T-helper 1 cell treated with Interleukin-12 subunit alpha and Interleukin-12 subunit beta and Interleukin-4 antibody, amounts not matched to agents 30 ng/mL and 1 ng/mL, for 36 hours (primary cell): ENCODE results near the gene SALL1. TPM values are rescaled to one million over a fixed set of nuclear protein-coding genes. Genes with fewer than 3 reads are reported as not detected.

Experiments
- intact Hi-C: fragments of 100-400 bp; cut with micrococcal nuclease; formaldehyde crosslinking; loops from one replicate; pipeline ENCODE4 v1.15.1; 2024
- total RNA-seq: library from RNA; stranded (reverse); gene quantifications from 2 replicates; pipeline ENCODE4 v1.2.3, GENCODE V29; 2022

The SALL1 gene
- total RNA-seq, 1 donor from 2014 or later: not detected

GRCh38 chr16:51157698-51158097 is 6.6 kb upstream of the SALL1 start:
- intact Hi-C loops: loop anchor here (10.0 kb wide), 1 partner anchor 1873 kb away; the partner anchor contains the start of gene CBLN1

GRCh38 chr16:51156807-51157200 is 5.7 kb upstream of the SALL1 start:
- intact Hi-C loops: loop anchor here (10.0 kb wide), 1 partner anchor 1872 kb away; the partner anchor contains the start of gene CBLN1

- intact Hi-C loops: loop anchor here (10.0 kb wide), 1 partner anchor 1871 kb away; the partner anchor contains the start of gene CBLN1
Observed at GRCh38 chr16:51155820-51156806, 5.0 kb upstream of the SALL1 start.

GRCh38 chr16:51155199-51155607 is 4.1 kb upstream of the SALL1 start:
- intact Hi-C loops: loop anchor here (10.0 kb wide), 1 partner anchor 1870 kb away; the partner anchor contains the start of gene CBLN1

GRCh38 chr16:51154271-51155171 is 3.5 kb upstream of the SALL1 start:
- intact Hi-C loops: loop anchor here (1.0 to 10.0 kb wide), 2 partner anchors 22 to 1870 kb away; partner anchors contain the start of gene CBLN1

- intact Hi-C loops: loop anchor here (1.0 to 10.0 kb wide), 2 partner anchors 21 to 1869 kb away; partner anchors contain the start of gene CBLN1
Observed at GRCh38 chr16:51153577-51154031, 2.5 kb upstream of the SALL1 start.

- intact Hi-C loops: loop anchor here (10.0 kb wide), 1 partner anchor 1868 kb away; the partner anchor contains the start of gene CBLN1
Observed at GRCh38 chr16:51152691-51153576, 1.9 kb upstream of the SALL1 start.

- intact Hi-C loops: loop anchor here (10.0 kb wide), 1 partner anchor 1867 kb away; the partner anchor contains the start of gene CBLN1
Observed at GRCh38 chr16:51151961-51152663, 1.0 kb upstream of the SALL1 start.

GRCh38 chr16:51151435-51151960 is 428 bp upstream of the SALL1 start:
- intact Hi-C loops: loop anchor here (10.0 kb wide), 1 partner anchor 1867 kb away; the partner anchor contains the start of gene CBLN1

- intact Hi-C loops: loop anchor here (10.0 kb wide), 1 partner anchor 1866 kb away; the partner anchor contains the start of gene CBLN1
Observed at GRCh38 chr16:51150165-51150887, 744 bp downstream of the SALL1 start.

- intact Hi-C loops: loop anchor here (10.0 kb wide), 1 partner anchor 1865 kb away; the partner anchor contains the start of gene CBLN1
Observed at GRCh38 chr16:51149721-51150164, 1.3 kb downstream of the SALL1 start.

GRCh38 chr16:51149251-51149661 is 1.8 kb downstream of the SALL1 start:
- intact Hi-C loops: no loop called here

GRCh38 chr16:51148678-51149228 is 2.3 kb downstream of the SALL1 start:
- intact Hi-C loops: no loop called here

GRCh38 chr16:51147776-51148677 is 3.0 kb downstream of the SALL1 start:
- intact Hi-C loops: no loop called here

GRCh38 chr16:51146256-51146924 is 4.7 kb downstream of the SALL1 start:
- intact Hi-C loops: no loop called here

GRCh38 chr16:51144203-51144602 is 6.9 kb downstream of the SALL1 start:
- intact Hi-C loops: no loop called here
